C4-2B (cell line): ENCODE measurements around the gene MPC1L.

Experiments used
- CTCF ChIP-seq: fragments of 450-650 bp; conservative IDR thresholded peaks from 2 replicates; pipeline ENCODE4 v1.5.1; 2017; ENCODE audit warnings: mild to moderate bottlenecking
- ZFX ChIP-seq: fragments of 450-650 bp; IDR thresholded peaks from 2 replicates; pipeline ENCODE4 v1.6.1; 2017

- TF ChIP-seq CTCF (no peak), ZFX (no peak)
Observed at GRCh38 chrX:40576291-40576690, 46.9 kb upstream of the MPC1L start.
